Liver (tissue), 9 donors: Measurements from ENCODE around the gene ZFC3H1. TPM values are rescaled to one million over a fixed set of nuclear protein-coding genes. Genes with fewer than 3 reads are reported as not detected.

ENCODE experiments used
- DNase-seq: peaks from one replicate; pipeline ENCODE4 v3.0.0-alpha.2; 2017; ENCODE audit warnings: low spot score
- H3K27ac ChIP-seq, 2 donors: one replicate each; pipeline ENCODE4 v1.7.0; 2013; ENCODE audit warnings: inconsistent platforms in 2 of 2, low read length in 2 of 2, control low read depth in 1 of 2, low read depth in 1 of 2, mild to moderate bottlenecking in 1 of 2
- H3K27me3 ChIP-seq, 4 donors: one replicate each; pipeline versions ENCODE4 v1.6.1 to v1.7.0; 2013; ENCODE audit warnings: low read length in 3 of 4, inconsistent platforms in 1 of 4, mild to moderate bottlenecking in 1 of 4, moderate library complexity in 1 of 4; ENCODE audit not compliant: control insufficient read depth in 4 of 4, insufficient read depth in 4 of 4
- H3K36me3 ChIP-seq, 4 donors: one replicate each; pipeline versions ENCODE4 v1.6.1 to v1.7.0; 2013; ENCODE audit warnings: low read length in 3 of 4, mild to moderate bottlenecking in 3 of 4, low read depth in 1 of 4, moderate library complexity in 1 of 4; ENCODE audit not compliant: control insufficient read depth in 4 of 4, insufficient read depth in 3 of 4
- H3K4me1 ChIP-seq, 4 donors: one replicate each; pipeline versions ENCODE4 v1.6.1 to v1.7.0; 2013; ENCODE audit warnings: low read length in 3 of 4, mild to moderate bottlenecking in 3 of 4, moderate library complexity in 1 of 4; ENCODE audit not compliant: control insufficient read depth in 4 of 4, insufficient read depth in 4 of 4
- H3K4me3 ChIP-seq, 3 donors: one replicate each; pipeline versions ENCODE4 v1.6.1 to v1.7.0; 2013; ENCODE audit warnings: low read length in 3 of 3, control low read depth in 1 of 3, low read depth in 1 of 3, mild to moderate bottlenecking in 1 of 3
- H3K9ac ChIP-seq, 2 donors: one replicate each; pipeline ENCODE4 v1.7.0; 2013; ENCODE audit warnings: low read length in 2 of 2, mild to moderate bottlenecking in 2 of 2, moderate library complexity in 2 of 2, control low read depth in 1 of 2, low read depth in 1 of 2
- H3K9me3 ChIP-seq, 4 donors: one replicate each; pipeline versions ENCODE4 v1.6.1 to v1.7.0; 2013; ENCODE audit warnings: low read length in 3 of 4; ENCODE audit not compliant: control insufficient read depth in 4 of 4
- EGR1 ChIP-seq, 2 donors: IDR thresholded peaks; 2 replicates each; pipeline ENCODE4 v1.6.1; 2016 to 2018; ENCODE audit warnings: antibody characterized with exemption in 2 of 2, low read depth in 2 of 2
- FOXA1 ChIP-seq: IDR thresholded peaks from 2 replicates; pipeline ENCODE4 v1.6.1; 2016; ENCODE audit warnings: antibody characterized with exemption
- FOXA2 ChIP-seq: IDR thresholded peaks from 2 replicates; pipeline ENCODE4 v1.6.1; 2016; ENCODE audit warnings: antibody characterized with exemption
- GABPA ChIP-seq, 2 donors: IDR thresholded peaks in 1 of 2; conservative IDR thresholded peaks in 1 of 2; 2 replicates each; pipeline ENCODE4 v1.6.1; 2016; ENCODE audit warnings: antibody characterized with exemption in 2 of 2, mild to moderate bottlenecking in 1 of 2, moderate library complexity in 1 of 2
- HNF4A ChIP-seq, 2 donors: conservative IDR thresholded peaks; 2 replicates each; pipeline ENCODE4 v1.6.1; 2016; ENCODE audit warnings: antibody characterized with exemption in 2 of 2, mild to moderate bottlenecking in 2 of 2
- NR2F2 ChIP-seq: IDR thresholded peaks from 2 replicates; pipeline ENCODE4 v1.6.1; 2016; ENCODE audit warnings: antibody characterized with exemption
- RAD21 ChIP-seq, 2 donors: IDR thresholded peaks; 2 replicates each; pipeline ENCODE4 v1.6.1; 2016; ENCODE audit warnings: antibody characterized with exemption in 2 of 2, mild to moderate bottlenecking in 2 of 2
- RXRA ChIP-seq, 2 donors: IDR thresholded peaks; 2 replicates each; pipeline ENCODE4 v1.6.1; 2017 to 2018; ENCODE audit warnings: antibody characterized with exemption in 2 of 2, mild to moderate bottlenecking in 1 of 2
- SP1 ChIP-seq: IDR thresholded peaks from 2 replicates; pipeline ENCODE4 v1.6.1; 2018; ENCODE audit warnings: antibody characterized with exemption, mild to moderate bottlenecking
- YY1 ChIP-seq: IDR thresholded peaks from 2 replicates; pipeline ENCODE4 v1.6.1; 2016; ENCODE audit warnings: antibody characterized with exemption, mild to moderate bottlenecking
- WGBS: extraction: QIAGEN DNeasy Blood & Tissue Kit; methylation state at CpG from one replicate; pipeline ENCODE4 v1.1.7; 2013; 5-methylcytosine and 5-hydroxymethylcytosine counted together
- polyA plus RNA-seq, 2 donors: library from polyadenylated mRNA; stranded (reverse) in 1 of 2; unstranded in 1 of 2; fragments of 200-250 nt in 1 of 2; fragments of >200 nt in 1 of 2; fragmentation: Nextera tagmentation in 1 of 2; extraction: Ambion mirVana in 1 of 2; gene quantifications; one replicate each; pipeline versions ENCODE4 v1.2.1 to v1.2.3, GENCODE V29; 2013 to 2015
- total RNA-seq, 2 donors: library from RNA; depleted of rRNA; stranded (reverse); fragments of >200 nt; gene quantifications; one replicate each; pipeline ENCODE4 v1.2.3, GENCODE V29; 2014
- TF ChIP-seq, protein P1 (sequence below): IDR thresholded peaks from 2 replicates; pipeline ENCODE4 v1.6.1; 2016; ENCODE audit warnings: antibody characterized with exemption, mild to moderate bottlenecking
- TF ChIP-seq, protein P2 (sequence below): fragments of 150-350 bp; IDR thresholded peaks from 2 replicates; pipeline ENCODE4 v1.5.1; 2017; ENCODE audit warnings: improper control_type of control experiment, low read depth, low read length; ENCODE audit not compliant: missing input control
- TF ChIP-seq, protein P3 (sequence below): IDR thresholded peaks from 2 replicates; pipeline ENCODE4 v1.6.1; 2016; ENCODE audit warnings: antibody characterized with exemption
- donor health status: healthy.
- donor health status: healthy.
- donor health status: healthy.
- donor health status: healthy.
- donor health status: healthy.

ZFC3H1 gene
- total and polyA plus RNA-seq, 4 donors = 3.4 to 32.3 (median 8.6) TPM

DNA sequence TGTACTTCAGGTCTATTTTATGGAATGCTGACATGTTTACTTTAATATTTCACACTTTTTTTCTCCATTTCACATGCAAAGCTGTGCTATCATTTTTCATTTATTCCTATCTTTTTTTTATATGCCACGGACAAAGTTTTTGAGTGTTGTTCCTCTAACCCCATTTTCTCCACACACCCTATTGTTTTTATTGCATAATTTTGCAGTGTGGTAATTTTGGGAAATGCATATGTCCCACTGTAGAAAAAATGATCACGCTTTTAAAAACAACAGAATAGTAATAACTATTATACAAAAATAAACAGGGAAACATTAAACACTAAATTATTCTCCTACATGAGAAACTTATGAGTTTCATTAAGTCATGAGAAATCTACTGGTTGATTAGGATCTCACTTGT is 14.2 kb downstream of the ZFC3H1 start:
- H3K4me1 ChIP-seq = no peaks in the 10 kb centered on the region
- no peak overlapping the region for H3K4me3 ChIP-seq
- H3K27ac ChIP-seq = no peak overlapping the region
- no peaks in the 10 kb centered on the region for H3K27me3 ChIP-seq
- WGBS = 85% methylated on average over 2 of the region's 2 CpGs
- no peak for DNase-seq
- H3K36me3 ChIP-seq = peaks cover 4 to 32% (median 19%) of the 10 kb centered on the region in 4 donors
- no peaks in the 10 kb centered on the region for H3K9me3 ChIP-seq
- H3K9ac ChIP-seq = no peak overlapping the region
- TF ChIP-seq, protein P1, sequence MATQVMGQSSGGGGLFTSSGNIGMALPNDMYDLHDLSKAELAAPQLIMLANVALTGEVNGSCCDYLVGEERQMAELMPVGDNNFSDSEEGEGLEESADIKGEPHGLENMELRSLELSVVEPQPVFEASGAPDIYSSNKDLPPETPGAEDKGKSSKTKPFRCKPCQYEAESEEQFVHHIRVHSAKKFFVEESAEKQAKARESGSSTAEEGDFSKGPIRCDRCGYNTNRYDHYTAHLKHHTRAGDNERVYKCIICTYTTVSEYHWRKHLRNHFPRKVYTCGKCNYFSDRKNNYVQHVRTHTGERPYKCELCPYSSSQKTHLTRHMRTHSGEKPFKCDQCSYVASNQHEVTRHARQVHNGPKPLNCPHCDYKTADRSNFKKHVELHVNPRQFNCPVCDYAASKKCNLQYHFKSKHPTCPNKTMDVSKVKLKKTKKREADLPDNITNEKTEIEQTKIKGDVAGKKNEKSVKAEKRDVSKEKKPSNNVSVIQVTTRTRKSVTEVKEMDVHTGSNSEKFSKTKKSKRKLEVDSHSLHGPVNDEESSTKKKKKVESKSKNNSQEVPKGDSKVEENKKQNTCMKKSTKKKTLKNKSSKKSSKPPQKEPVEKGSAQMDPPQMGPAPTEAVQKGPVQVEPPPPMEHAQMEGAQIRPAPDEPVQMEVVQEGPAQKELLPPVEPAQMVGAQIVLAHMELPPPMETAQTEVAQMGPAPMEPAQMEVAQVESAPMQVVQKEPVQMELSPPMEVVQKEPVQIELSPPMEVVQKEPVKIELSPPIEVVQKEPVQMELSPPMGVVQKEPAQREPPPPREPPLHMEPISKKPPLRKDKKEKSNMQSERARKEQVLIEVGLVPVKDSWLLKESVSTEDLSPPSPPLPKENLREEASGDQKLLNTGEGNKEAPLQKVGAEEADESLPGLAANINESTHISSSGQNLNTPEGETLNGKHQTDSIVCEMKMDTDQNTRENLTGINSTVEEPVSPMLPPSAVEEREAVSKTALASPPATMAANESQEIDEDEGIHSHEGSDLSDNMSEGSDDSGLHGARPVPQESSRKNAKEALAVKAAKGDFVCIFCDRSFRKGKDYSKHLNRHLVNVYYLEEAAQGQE = no peak
- TF ChIP-seq FOXA2 (no peak), EGR1 (IDR thresholded peaks at IDR 0.05; ENCODE audit: low read depth in 2 of 2) (no peak), HNF4A (conservative IDR thresholded peaks at IDR 0.05) (no peak), YY1 (no peak), RXRA (IDR thresholded peaks at IDR 0.05) (no peak)
- TF ChIP-seq, protein P2, sequence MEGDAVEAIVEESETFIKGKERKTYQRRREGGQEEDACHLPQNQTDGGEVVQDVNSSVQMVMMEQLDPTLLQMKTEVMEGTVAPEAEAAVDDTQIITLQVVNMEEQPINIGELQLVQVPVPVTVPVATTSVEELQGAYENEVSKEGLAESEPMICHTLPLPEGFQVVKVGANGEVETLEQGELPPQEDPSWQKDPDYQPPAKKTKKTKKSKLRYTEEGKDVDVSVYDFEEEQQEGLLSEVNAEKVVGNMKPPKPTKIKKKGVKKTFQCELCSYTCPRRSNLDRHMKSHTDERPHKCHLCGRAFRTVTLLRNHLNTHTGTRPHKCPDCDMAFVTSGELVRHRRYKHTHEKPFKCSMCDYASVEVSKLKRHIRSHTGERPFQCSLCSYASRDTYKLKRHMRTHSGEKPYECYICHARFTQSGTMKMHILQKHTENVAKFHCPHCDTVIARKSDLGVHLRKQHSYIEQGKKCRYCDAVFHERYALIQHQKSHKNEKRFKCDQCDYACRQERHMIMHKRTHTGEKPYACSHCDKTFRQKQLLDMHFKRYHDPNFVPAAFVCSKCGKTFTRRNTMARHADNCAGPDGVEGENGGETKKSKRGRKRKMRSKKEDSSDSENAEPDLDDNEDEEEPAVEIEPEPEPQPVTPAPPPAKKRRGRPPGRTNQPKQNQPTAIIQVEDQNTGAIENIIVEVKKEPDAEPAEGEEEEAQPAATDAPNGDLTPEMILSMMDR = no peak

DNA sequence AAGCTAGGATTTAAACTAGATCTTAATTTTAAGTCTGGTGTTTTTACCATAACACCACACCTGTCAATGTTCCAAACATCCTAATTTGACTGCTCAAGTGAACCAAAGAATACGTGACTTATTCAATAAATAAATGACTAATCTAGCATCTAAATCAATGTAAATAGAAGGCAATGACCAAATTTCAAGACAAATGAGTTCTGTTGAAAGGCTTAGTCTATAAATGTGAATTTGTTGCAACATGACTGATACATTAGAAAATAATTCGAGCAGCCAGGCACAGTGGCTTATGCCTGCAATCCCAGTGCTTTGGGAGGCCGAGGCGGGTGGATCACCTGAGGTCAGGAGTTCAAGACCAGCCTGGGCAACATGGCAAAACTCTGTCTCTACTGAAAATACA is 15.1 kb downstream of the ZFC3H1 start:
- TF ChIP-seq RAD21 (IDR thresholded peaks at IDR 0.05) (no peak), HNF4A (conservative IDR thresholded peaks at IDR 0.05) (no peak), YY1 (no peak), NR2F2 (no peak), FOXA1 (no peak), SP1 (no peak), GABPA (IDR thresholded peaks at IDR 0.05 in 1 of 2, conservative IDR thresholded peaks at IDR 0.05 in 1 of 2) (no peak), RXRA (IDR thresholded peaks at IDR 0.05) (no peak), FOXA2 (no peak), EGR1 (IDR thresholded peaks at IDR 0.05; ENCODE audit: low read depth in 2 of 2) (no peak)
- TF ChIP-seq, protein P2 = no peak
- TF ChIP-seq, protein P1 = no peak
- TF ChIP-seq, protein P3, sequence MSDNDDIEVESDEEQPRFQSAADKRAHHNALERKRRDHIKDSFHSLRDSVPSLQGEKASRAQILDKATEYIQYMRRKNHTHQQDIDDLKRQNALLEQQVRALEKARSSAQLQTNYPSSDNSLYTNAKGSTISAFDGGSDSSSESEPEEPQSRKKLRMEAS = no peak
- Histone ChIP-seq H3K9ac (no peak overlapping the region), H3K27ac (no peak overlapping the region), H3K27me3 (no peaks in the 10 kb centered on the region), H3K4me1 (no peaks in the 10 kb centered on the region), H3K4me3 (no peak overlapping the region), H3K36me3 (peaks cover 4 to 38% (median 25%) of the 10 kb centered on the region in 4 donors), H3K9me3 (no peaks in the 10 kb centered on the region)
- no peak for DNase-seq
- 92% methylated on average over 4 of the region's 4 CpGs for WGBS
